GM21381 (cell line): ENCODE measurements around the gene IFNGR2.

ENCODE experiments used
- ATAC-seq: cut with Tn5 transposase; IDR thresholded peaks from one replicate; pipeline ENCODE4 v1.9.1; 2021; ENCODE audit warnings: mild to moderate bottlenecking, moderate library complexity; ENCODE audit not compliant: unreplicated experiment

The IFNGR2 gene

GRCh38 chr21:33480481-33481103 is 77.4 kb downstream of the IFNGR2 start:
- ATAC-seq = no peak

GRCh38 chr21:33481314-33481943 is 78.2 kb downstream of the IFNGR2 start:
- no peak for ATAC-seq
